GM19324 (cell line): ENCODE results near the gene LRRC61.

Source experiments
- ATAC-seq: cut with Tn5 transposase; IDR thresholded peaks from one replicate; pipeline ENCODE4 v1.9.1; 2021; ENCODE audit warnings: mild to moderate bottlenecking, moderate library complexity; ENCODE audit not compliant: unreplicated experiment, low FRiP score

The LRRC61 gene

GRCh38 chr7:150329331-150330120 lies 6.4 kb downstream of the LRRC61 start:
- ATAC-seq: no peak

GRCh38 chr7:150330211-150330885 lies 7.2 kb downstream of the LRRC61 start:
- ATAC-seq: no peak

DNA sequence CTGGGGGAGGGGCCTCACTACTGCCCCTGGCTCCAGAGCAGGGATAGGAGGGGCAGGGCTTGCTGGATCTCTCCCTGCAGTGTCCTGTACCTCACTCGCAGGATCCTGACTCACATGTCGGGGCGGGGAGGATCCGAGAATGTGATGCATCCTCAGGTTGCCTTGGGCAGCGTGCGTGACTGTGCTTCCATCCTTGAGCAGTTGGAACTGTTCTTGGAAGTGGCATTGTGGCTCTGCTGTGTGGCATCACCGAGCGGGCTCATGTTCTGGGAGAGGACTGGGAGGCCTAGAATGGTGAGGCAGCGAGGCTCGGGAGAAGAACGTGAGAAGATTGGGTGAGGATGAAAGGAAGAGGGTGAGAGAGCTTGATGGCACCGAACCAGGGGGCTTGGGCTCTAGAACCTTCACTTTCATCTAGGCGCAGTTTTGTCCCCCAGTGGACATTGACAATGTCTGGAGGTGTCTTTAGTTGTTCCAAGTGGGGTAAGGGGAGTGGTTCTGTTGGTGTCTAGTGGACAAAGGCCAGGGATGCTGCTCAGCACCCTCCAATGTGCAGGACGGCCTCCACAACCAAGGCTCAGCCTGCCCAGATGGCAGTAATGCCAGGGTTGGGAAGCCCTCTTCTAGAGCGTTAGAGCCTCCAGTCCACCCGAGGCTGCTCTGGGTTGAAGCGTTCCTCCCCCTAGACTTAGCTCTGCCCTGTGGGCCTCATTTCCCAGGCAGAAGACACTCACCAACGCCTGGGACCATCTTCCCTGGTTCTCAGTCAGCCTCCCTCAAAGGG lies 9.9 kb downstream of the LRRC61 start:
- no peak for ATAC-seq

DNA sequence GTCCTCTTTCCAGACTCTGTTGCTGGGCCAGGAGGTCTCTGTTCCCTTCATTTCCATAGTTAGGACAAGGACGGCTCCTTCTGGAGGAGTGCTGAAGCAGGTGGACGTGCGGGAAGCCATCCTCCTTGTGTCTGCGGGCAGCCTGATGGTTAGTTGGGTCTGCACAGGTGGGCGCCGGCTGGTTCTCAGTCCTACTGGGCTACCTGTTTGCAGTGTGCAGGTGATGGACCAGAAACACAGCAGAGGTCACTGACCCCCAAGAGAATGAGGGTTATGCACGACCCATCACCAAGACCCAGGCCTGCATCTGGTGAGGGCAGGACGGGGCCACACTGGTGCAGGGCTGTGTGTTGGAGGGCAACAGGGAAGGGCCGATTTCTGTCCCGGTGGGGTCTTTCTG lies 10.5 kb downstream of the LRRC61 start:
- no peak for ATAC-seq

GRCh38 chr7:150334108-150334507 lies 11.0 kb downstream of the LRRC61 start:
- ATAC-seq: no peak

DNA sequence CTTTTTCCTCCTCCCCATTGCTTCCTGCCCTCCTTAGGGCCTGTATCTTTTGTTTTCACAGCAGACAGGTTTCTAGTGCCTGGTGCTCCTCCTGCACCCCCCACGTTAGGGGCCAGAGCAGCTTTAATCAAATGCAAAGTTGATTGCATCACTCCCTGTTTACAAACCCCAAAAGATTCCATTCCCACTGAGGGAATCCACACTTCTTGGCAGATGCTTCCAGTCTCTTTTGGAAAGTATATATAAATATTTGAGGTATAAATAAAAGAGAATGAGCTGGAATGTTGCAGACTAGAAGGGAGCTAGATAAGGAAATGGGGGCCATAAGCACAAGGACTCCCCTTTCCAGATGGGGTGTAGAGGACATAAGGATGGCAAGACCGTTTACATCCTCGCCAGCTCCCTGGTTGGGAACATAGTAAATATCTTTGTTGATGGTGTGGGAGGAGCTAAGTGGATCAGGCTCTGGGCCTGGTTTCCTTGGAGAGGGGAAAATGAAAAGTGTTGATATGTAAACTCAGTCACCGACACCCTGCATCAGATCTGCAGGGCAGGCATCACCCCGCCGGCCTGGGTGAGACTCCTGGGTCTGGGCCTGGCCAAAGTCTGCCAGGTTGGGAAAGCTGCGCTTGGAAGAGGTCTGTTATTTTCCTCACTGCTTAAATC lies 12.1 kb downstream of the LRRC61 start:
- no peak for ATAC-seq

DNA sequence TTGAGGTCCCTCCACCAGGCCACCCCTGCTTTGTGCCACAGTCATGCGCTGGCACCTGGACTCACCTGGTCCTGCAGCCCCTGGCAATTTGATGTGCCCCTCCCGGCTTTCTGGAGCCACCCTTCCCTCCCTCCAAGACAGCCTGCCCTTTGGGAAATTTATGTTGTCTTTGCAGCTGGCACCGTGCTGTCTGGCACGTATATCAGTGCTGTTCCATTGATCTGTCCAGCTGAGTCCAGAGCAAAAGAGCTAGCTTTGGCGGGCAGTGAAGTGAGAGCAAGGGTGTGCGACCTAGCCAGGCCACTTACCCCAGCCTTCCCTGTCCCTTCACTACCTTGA lies 12.6 kb downstream of the LRRC61 start:
- ATAC-seq: no peak

GRCh38 chr7:150336746-150337145 lies 13.6 kb downstream of the LRRC61 start:
- no peak for ATAC-seq

DNA sequence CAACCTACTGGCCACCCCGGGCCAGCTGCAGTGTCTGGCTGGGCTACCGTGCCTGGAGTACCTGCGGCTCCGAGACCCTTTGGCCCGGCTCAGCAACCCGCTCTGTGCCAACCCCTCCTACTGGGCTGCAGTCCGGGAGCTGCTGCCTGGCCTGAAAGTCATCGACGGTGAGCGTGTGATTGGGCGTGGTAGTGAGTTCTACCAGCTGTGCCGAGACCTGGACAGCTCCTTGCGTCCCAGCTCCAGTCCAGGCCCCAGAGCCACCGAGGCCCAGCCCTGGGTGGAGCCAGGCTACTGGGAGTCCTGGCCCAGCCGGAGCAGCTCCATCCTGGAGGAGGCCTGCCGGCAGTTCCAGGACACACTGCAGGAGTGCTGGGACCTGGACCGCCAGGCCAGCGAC lies 14.0 kb downstream of the LRRC61 start:
- no peak for ATAC-seq

DNA sequence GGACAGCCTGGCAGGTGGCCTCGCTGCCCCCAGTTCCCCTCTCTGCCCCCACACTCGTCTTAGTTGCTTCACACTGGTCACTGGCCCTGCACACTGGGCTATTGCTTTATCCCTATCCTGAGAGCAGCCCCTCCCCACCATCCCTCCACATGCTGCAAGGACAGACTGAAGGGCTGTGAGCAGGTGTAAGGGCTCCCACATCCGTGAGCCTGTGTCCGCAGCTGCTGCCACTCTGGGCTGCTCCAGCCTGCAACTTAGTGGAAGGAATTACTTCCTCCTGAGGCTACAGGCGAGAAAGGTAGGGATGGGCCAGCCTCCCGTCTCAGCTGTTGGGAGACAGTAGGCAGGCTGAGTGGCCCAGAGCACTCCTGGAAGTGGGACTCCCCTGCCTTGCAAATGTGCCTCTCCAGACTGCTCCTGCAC lies 14.5 kb downstream of the LRRC61 start:
- ATAC-seq: no peak

GRCh38 chr7:150338166-150338829 lies 15.1 kb downstream of the LRRC61 start:
- no peak for ATAC-seq

- ATAC-seq: no peak
Measured at GRCh38 chr7:150339409-150339809, 16.3 kb downstream of the LRRC61 start.

- no peak for ATAC-seq
Measured at GRCh38 chr7:150340024-150340749, 17.0 kb downstream of the LRRC61 start.

GRCh38 chr7:150340875-150341262 lies 17.7 kb downstream of the LRRC61 start:
- no peak for ATAC-seq

- no peak for ATAC-seq
Measured at GRCh38 chr7:150341263-150342120, 18.3 kb downstream of the LRRC61 start, which contains the start of gene RARRES2. Gene RARRES2, minus strand, starts transcription at chr7:150341629. Its CDS starts 1,020 bp downstream, at chr7:150340609.

DNA sequence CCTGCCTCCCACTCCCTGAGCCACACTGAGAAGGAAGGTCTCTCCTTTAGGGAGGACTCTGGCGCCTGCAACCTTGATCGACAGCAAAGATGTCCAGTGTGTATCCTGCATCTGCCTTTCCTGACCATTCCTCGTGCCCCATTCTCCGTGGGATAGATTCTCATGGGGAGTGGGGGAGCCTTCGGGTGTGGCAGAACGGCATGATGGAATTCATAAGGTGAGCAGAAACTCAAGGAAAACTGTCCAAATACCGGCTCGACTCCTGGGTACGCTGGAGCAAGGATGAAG lies 18.9 kb downstream of the LRRC61 start:
- no peak for ATAC-seq

- no peak for ATAC-seq
Measured at GRCh38 chr7:150343225-150343624, 20.1 kb downstream of the LRRC61 start.

DNA sequence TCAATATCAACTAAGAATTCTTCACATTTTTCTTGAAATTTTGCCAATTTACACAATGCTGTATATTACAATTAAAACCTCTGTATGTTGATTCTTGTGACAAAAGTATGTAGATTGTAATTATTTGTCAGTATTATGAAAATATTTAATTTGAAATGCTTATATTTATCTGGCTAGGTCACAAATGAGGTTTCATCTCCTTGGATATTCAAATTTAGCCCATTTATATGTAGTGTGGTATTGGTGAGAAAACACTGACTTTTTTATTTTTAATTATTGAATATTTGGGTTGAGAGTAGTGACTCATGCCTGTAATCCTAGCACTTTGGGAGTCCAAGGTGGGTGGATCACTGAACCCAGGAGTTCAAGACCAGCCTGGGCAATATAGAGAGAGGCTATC lies 21.1 kb downstream of the LRRC61 start:
- no peak for ATAC-seq

DNA sequence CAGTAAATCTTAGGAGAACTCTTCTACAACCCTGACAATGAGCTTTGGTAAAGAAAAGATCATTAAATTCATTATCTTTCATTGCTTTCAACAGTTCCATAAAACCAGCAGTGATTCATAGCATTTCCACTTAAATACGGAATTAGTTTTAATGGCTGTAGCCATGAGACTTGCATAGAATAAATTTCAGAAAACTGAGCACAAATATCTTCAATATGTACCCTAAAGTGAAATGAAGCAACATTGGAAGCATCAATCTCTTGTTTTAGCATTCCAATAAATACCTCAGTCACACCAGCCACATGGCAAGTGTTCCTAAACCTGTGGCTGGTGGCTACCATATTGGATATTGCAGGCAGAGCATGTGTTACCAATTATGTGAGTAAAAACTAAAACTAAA lies 21.9 kb downstream of the LRRC61 start:
- ATAC-seq: no peak
